ENCODE data around the gene MYO5B. TPM values are rescaled to one million over a fixed set of nuclear protein-coding genes. Genes with fewer than 3 reads are reported as not detected.

The MYO5B gene
- total RNA-seq, 4 donors from 2014 or later, result 58.2 to 102 (median 89.9) TPM

GRCh38 chr18:49901862-49902340 lies 293.0 kb downstream of the MYO5B start:
- Histone ChIP-seq H3K27ac (no peak overlapping the region), H3K4me1 (peaks cover 0 to 7% of the 10 kb centered on the region in 2 donors), H3K4me3 (replicated peaks in 1 of 3) (no peak overlapping the region), H3K9me3 (no peaks in the 10 kb centered on the region), H3K36me3 (peaks cover 0 to 10% of the 10 kb centered on the region in 2 donors), H3K27me3 (no peaks in the 10 kb centered on the region)
- intact Hi-C loops (cut with DNase I), result no loop called here
- DNase-seq, result no peak
- WGBS, 2 donors, result 91 to 92% methylated on average over 6 of the region's 6 CpGs
- TF ChIP-seq CTCF (IDR thresholded peaks at IDR 0.05) (no peak), POLR2A (IDR thresholded peaks at IDR 0.05) (no peak)

GRCh38 chr18:49899657-49900330 lies 295.2 kb downstream of the MYO5B start:
- peak; percentile 20 to 39 for DNase-seq
- no peaks in the 10 kb centered on the region for H3K9me3 ChIP-seq
- peaks cover 17 to 19% of the 10 kb centered on the region in 2 donors for H3K4me1 ChIP-seq
- TF ChIP-seq POLR2A (IDR thresholded peaks at IDR 0.05) (no peak), CTCF (IDR thresholded peaks at IDR 0.05) (peak in 2 of 6 experiments; percentile 16 to 24)
- H3K4me3 ChIP-seq (replicated peaks in 1 of 3), result no peak overlapping the region
- intact Hi-C loops (cut with DNase I), result no loop called here
- 64 to 82% methylated on average over 5 of the region's 5 CpGs for WGBS, 2 donors
- H3K36me3 ChIP-seq, result peaks cover 0 to 10% of the 10 kb centered on the region in 2 donors
- H3K27ac ChIP-seq, result no peak overlapping the region
- H3K27me3 ChIP-seq, result no peaks in the 10 kb centered on the region

GRCh38 chr18:49898421-49898820 lies 296.5 kb downstream of the MYO5B start:
- DNase-seq, result peak; percentile 45 to 80
- TF ChIP-seq POLR2A (IDR thresholded peaks at IDR 0.05), result no peak
- TF ChIP-seq CTCF (IDR thresholded peaks at IDR 0.05), result no peak
- intact Hi-C loops (cut with DNase I), result no loop called here
- 52 to 56% methylated on average over 7 of the region's 7 CpGs for WGBS, 2 donors
- H3K27ac ChIP-seq, result no peak overlapping the region
- peaks cover 0 to 10% of the 10 kb centered on the region in 2 donors for H3K36me3 ChIP-seq
- H3K27me3 ChIP-seq, result no peaks in the 10 kb centered on the region
- no peak overlapping the region for H3K4me3 ChIP-seq (replicated peaks in 1 of 3)
- peaks cover 23 to 26% of the 10 kb centered on the region in 2 donors for H3K4me1 ChIP-seq
- H3K9me3 ChIP-seq, result no peaks in the 10 kb centered on the region

GRCh38 chr18:49894517-49895226 lies 300.3 kb downstream of the MYO5B start:
- peaks cover 16 to 26% of the 10 kb centered on the region in 2 donors for H3K4me1 ChIP-seq
- no peak overlapping the region for H3K4me3 ChIP-seq (replicated peaks in 1 of 3)
- no peaks in the 10 kb centered on the region for H3K9me3 ChIP-seq
- intact Hi-C loops (cut with DNase I), result no loop called here
- no peaks in the 10 kb centered on the region for H3K27me3 ChIP-seq
- H3K36me3 ChIP-seq, result no peaks in the 10 kb centered on the region
- peak; percentile 21 to 34 for DNase-seq
- H3K27ac ChIP-seq, result peak overlapping the region in 2 of 3 donors; percentile 17 to 42
- WGBS, 2 donors, result 56 to 62% methylated on average over 9 to 11 of the region's 11 CpGs
- no peak for TF ChIP-seq POLR2A (IDR thresholded peaks at IDR 0.05)
- TF ChIP-seq CTCF (IDR thresholded peaks at IDR 0.05), result peak in 2 of 6 experiments; percentile 18 to 31

- no peaks in the 10 kb centered on the region for H3K27me3 ChIP-seq
- no peaks in the 10 kb centered on the region for H3K9me3 ChIP-seq
- no peak for TF ChIP-seq POLR2A (IDR thresholded peaks at IDR 0.05)
- WGBS, 2 donors, result 90 to 92% methylated on average over 2 of the region's 2 CpGs
- H3K36me3 ChIP-seq, result no peaks in the 10 kb centered on the region
- DNase-seq, result no peak
- no peak overlapping the region for H3K4me3 ChIP-seq (replicated peaks in 1 of 3)
- intact Hi-C loops (cut with DNase I), result no loop called here
- no peak overlapping the region for H3K27ac ChIP-seq
- H3K4me1 ChIP-seq, result peaks cover 16 to 26% of the 10 kb centered on the region in 2 donors
Measured at GRCh38 chr18:49893036-49893435, 301.9 kb downstream of the MYO5B start.

Data from thyroid gland (tissue), 4 donors.